NT2/D1 (cell line): ENCODE results near the gene KRT4.

Experiments
- YY1 ChIP-seq: IDR thresholded peaks from 2 replicates; pipeline ENCODE4 v1.6.1; 2011; ENCODE audit not compliant: insufficient read length, insufficient read depth
- ZNF274 ChIP-seq: IDR thresholded peaks from 2 replicates; pipeline ENCODE4 v1.6.1; 2011; ENCODE audit warnings: mild to moderate bottlenecking, low read depth, low read length

GRCh38 chr12:52768479-52769200 is 45.3 kb downstream of the KRT4 start:
- TF ChIP-seq YY1 (no peak), ZNF274 (no peak)
